Retinal pigment epithelial cell (primary cell): ENCODE results near the gene SAP25.

Experiments
- DNase-seq: peaks from one replicate; pipeline ENCODE4 v3.0.0-alpha.2; 2010; ENCODE audit warnings: low read depth
- H3K4me3 ChIP-seq: 2 replicates; pipeline ENCODE4 v1.5.1; 2011; ENCODE audit warnings: mild to moderate bottlenecking, low read length, control low read depth, moderate library complexity
- CTCF ChIP-seq: conservative IDR thresholded peaks from 2 replicates; pipeline ENCODE4 v1.5.1; 2011; ENCODE audit warnings: low read depth, low read length, control low read depth, inconsistent platforms

Gene SAP25

DNA sequence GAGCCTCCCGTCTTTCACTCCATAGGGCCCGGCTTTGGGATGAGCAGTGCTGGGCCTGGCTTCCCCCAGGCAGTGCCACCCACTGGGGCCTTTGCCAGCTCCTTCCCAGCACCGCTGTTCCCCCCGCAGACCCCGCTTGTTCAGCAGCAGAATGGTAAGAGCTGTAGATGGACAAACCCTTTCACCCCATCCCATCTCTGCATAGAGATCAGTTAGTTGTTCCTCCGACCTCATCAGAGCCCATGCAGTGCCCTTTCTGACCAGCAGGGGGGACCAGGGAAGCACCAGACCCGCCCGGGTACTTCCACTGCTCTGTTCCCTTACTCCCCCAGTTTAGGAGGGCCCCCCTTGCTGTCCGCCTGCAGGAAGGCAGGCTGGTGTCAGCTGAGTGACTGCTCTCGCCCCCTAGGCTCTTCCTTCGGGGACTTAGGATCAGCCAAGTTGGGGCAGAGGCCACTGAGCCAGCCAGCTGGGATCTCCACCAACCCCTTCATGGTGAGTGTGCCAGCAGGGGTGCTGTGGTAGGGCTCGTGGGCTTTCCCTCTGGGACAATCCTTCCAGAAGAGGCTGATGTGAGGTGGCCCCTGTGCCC is 9.8 kb downstream of the SAP25 start:
- DNase-seq: no peak
- no peak overlapping the region for H3K4me3 ChIP-seq
- TF ChIP-seq CTCF: peak; percentile 99

GRCh38 chr7:100563100-100563564 is 10.6 kb downstream of the SAP25 start:
- no peak overlapping the region for H3K4me3 ChIP-seq
- DNase-seq: no peak
- no peak for TF ChIP-seq CTCF

DNA sequence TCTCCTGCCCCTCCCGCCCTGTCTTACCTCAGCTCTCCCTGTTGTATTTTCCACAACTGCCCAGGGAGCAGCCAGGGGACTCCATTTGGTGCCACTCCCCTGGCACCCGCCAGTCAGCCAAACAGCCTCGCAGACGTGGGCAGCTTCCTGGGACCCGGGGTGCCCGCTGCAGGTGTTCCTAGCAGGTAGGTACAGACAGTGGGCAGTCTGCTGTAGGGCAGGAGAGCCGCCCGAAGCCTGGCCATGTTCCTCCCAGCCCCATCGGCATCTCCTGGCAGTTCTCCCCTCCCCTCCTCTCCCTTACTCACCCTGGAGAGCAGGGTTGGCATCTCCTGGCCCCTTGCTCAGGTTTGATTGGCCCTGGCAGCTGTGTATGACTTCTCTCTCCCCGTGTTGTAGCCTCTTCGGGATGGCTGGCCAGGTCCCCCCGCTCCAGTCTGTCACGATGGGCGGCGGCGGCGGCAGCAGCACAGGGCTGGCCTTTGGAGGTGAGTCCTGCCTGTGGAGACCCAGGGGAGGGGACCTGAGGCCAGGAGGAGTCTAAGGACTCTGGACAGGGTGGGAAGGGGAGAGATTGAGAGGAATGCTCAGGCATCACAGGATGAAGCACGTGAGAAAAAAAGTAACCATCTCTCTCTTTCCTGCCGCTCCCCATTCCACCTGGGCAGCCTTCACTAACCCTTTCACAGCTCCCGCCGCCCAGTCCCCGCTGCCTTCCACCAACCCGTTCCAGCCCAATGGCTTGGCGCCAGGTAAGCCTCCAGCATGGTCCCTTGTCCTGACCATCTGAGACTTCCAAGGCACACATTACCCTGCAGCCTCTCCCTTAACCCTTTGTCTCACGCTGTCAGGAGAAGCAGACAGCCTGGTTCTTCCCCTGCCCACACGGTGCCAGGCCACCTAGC is 11.3 kb downstream of the SAP25 start:
- no peak overlapping the region for H3K4me3 ChIP-seq
- DNase-seq: no peak
- no peak for TF ChIP-seq CTCF

GRCh38 chr7:100561491-100562194 is 12.1 kb downstream of the SAP25 start:
- H3K4me3 ChIP-seq: no peak overlapping the region
- DNase-seq: no peak
- no peak for TF ChIP-seq CTCF

DNA sequence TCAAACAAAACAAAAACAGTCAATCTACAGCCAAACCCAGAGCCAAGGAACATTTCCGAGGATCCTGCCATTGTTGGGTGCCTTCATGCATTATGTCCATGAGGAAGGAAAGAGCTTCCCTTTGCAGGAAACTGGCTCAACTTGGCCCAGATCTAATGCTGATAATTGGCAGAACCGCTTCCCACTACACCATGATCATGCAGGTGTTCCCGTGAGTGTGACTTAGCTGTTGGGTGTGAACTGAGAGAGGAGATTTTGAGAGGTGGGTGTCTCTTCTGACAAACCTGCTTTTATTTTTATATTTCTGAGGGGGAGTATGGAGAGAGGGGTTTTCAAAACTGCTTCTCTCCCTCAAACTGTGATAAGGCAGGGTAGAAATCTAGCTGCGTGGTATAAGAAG is 14.6 kb downstream of the SAP25 start:
- TF ChIP-seq CTCF: no peak
- DNase-seq: no peak
- no peak overlapping the region for H3K4me3 ChIP-seq

DNA sequence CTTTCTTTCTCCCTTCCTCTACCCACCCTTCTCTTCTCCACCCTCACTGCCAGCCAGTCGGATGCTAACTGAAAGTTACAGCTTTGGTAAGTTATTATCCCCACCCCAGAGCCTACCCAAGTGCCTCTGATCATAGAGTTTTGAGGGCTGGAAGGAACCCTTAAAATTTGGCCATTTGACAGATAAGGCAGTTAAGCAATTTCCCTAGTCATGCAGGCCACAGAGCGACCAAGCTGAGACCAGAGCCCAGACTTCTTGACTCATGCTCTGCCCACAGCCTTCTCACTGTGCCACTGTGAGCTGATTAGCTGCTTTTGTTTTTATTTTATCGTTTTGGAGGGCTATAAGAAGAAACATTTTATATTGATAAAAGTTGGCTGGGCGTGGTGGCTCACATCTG is 17.2 kb downstream of the SAP25 start:
- no peak for DNase-seq
- no peak overlapping the region for H3K4me3 ChIP-seq
- no peak for TF ChIP-seq CTCF
